GM21390 (cell line): Measurements from ENCODE around the gene FAM50B.
"Not testable (repeated sequence)": the region's sequence is repeated elsewhere in the genome, so short reads cannot be mapped to it uniquely, and the experiment has no call there.

Experiments
- ATAC-seq: cut with Tn5 transposase; IDR thresholded peaks from one replicate; pipeline ENCODE4 v1.9.1; 2021; ENCODE audit not compliant: unreplicated experiment

FAM50B gene

GRCh38 chr6:3847521-3847920, 1.7 kb upstream of the FAM50B start:
- ATAC-seq, result no peak

- no peak for ATAC-seq
Observed at GRCh38 chr6:3848380-3848779, 793 bp upstream of the FAM50B start.

GRCh38 chr6:3849681-3850450, 693 bp downstream of the FAM50B start:
- ATAC-seq, result no peak

- ATAC-seq, result no peak
Observed at GRCh38 chr6:3850451-3851203, 1.5 kb downstream of the FAM50B start.

GRCh38 chr6:3851839-3852238, 2.7 kb downstream of the FAM50B start:
- no peak for ATAC-seq

GRCh38 chr6:3852391-3852790, 3.2 kb downstream of the FAM50B start:
- ATAC-seq, result no peak

GRCh38 chr6:3855866-3856265, 6.7 kb downstream of the FAM50B start:
- ATAC-seq, result no peak

- no peak for ATAC-seq
Observed at GRCh38 chr6:3856576-3856975, 7.4 kb downstream of the FAM50B start.

GRCh38 chr6:3857468-3858456, 8.6 kb downstream of the FAM50B start:
- no peak for ATAC-seq

- no peak for ATAC-seq
Observed at GRCh38 chr6:3859878-3860552, 10.8 kb downstream of the FAM50B start.

- ATAC-seq, result no peak
Observed at GRCh38 chr6:3861424-3861823, 12.3 kb downstream of the FAM50B start.

GRCh38 chr6:3862038-3862437, 12.9 kb downstream of the FAM50B start:
- no peak for ATAC-seq

- not testable (repeated sequence) for ATAC-seq
Observed at GRCh38 chr6:3863322-3863721, 14.1 kb downstream of the FAM50B start.

GRCh38 chr6:3865463-3865862, 16.3 kb downstream of the FAM50B start:
- no peak for ATAC-seq

GRCh38 chr6:3867641-3868502, 18.7 kb downstream of the FAM50B start:
- ATAC-seq, result no peak

GRCh38 chr6:3868544-3868943, 19.4 kb downstream of the FAM50B start:
- ATAC-seq, result no peak

- ATAC-seq, result no peak
Observed at GRCh38 chr6:3869284-3869631, 20.1 kb downstream of the FAM50B start.

GRCh38 chr6:3869632-3870527, 20.7 kb downstream of the FAM50B start:
- ATAC-seq, result no peak

GRCh38 chr6:3870528-3870925, 21.4 kb downstream of the FAM50B start:
- no peak for ATAC-seq
